Measurements from ENCODE around the gene ADGRL1.
"Not testable (repeated sequence)": the region's sequence is repeated elsewhere in the genome, so short reads cannot be mapped to it uniquely, and the experiment has no call there.

Gene ADGRL1

GRCh38 chr19:14205452-14206287 is at the start of gene ADGRL1:
ADGRL1 (minus strand) TSS chr19:14206169; CDS start chr19:14183602, 22,567 bp downstream.
- ATAC-seq (ENCODE audit: low read depth); H3K27ac ChIP-seq (ENCODE audit: poor library complexity, severe bottlenecking); H3K36me3 ChIP-seq (ENCODE audit: low read depth); H3K4me1 ChIP-seq (ENCODE audit: insufficient read depth, poor library complexity, severe bottlenecking); H3K9me3 ChIP-seq (ENCODE audit: severe bottlenecking); DNase-seq (ENCODE audit: low spot score): not testable (repeated sequence)
- Histone ChIP-seq H3K27me3 (ENCODE audit: insufficient read depth, poor library complexity, severe bottlenecking) (peaks cover 17% of the 10 kb centered on the region), H3K4me3 (ENCODE audit: severe bottlenecking) (peak within 1 kb of the TSS; percentile 41)

GRCh38 chr19:14255316-14255715 is 49.3 kb upstream of the ADGRL1 start:
- ATAC-seq (ENCODE audit: low read depth); H3K27me3 ChIP-seq (ENCODE audit: insufficient read depth, poor library complexity, severe bottlenecking); DNase-seq (ENCODE audit: low spot score); H3K36me3 ChIP-seq (ENCODE audit: low read depth); H3K4me3 ChIP-seq (ENCODE audit: severe bottlenecking); H3K4me1 ChIP-seq (ENCODE audit: insufficient read depth, poor library complexity, severe bottlenecking); H3K27ac ChIP-seq (ENCODE audit: poor library complexity, severe bottlenecking); H3K9me3 ChIP-seq (ENCODE audit: severe bottlenecking): not testable (repeated sequence)

DNA sequence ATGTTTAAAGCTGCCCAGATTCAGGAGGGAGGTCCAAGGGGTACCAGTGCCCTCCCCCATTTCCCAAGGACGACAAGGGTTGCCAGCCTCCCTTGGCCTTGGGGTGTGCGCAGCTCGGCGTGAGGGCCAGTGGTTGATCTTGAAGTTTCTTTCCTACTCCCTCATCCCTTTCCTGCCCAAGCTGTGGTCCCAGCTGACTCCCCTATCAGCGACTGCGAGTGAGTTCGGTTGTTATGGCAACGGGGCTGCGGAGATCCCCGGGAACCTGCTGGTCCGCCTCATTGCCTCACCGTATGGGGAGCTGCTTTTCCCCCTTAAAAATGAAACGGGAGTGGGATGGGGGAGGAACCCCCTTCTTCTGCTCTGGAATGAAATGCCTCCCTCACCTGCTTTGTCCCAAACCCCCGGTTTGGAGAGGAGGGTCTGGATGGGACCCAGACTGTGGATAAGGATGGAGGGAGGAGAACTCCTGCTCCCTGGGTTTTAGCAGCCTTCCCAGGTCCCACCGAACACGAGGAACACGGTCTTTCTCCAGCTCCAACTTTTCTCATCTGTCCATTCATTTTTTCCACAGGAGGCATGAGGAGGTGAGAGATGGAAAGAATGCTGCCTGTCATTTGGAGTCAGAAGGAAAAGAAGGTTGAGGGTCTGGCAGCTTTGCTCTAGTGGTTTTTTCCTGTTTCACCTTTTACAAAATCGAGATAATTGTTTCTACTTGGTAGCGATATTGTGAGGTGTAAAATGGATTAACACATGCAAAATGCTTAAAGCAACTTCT is 48.0 kb upstream of the ADGRL1 start:
- not testable (repeated sequence) for DNase-seq (ENCODE audit: low spot score); H3K27me3 ChIP-seq (ENCODE audit: insufficient read depth, poor library complexity, severe bottlenecking); H3K9me3 ChIP-seq (ENCODE audit: severe bottlenecking); H3K4me3 ChIP-seq (ENCODE audit: severe bottlenecking); H3K4me1 ChIP-seq (ENCODE audit: insufficient read depth, poor library complexity, severe bottlenecking); H3K36me3 ChIP-seq (ENCODE audit: low read depth); H3K27ac ChIP-seq (ENCODE audit: poor library complexity, severe bottlenecking); ATAC-seq (ENCODE audit: low read depth)

DNA sequence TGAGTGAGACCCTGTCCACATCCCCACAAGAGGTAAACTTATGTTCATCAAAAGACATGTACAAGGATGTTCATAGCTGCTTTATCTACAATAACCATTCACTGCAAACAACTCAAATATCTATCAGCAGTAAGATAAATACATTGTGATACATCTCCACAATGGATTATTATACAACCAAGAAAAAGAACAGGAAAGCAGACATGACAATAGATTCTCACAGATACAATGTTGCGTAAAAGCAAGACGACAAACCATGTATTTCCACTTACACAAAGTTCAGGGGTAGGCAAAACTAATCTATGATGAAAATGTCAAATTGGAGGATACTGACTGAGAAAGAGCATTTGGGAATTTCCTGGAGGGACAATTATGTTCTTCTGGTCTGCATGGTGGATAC is 46.2 kb upstream of the ADGRL1 start:
- not testable (repeated sequence) for H3K4me1 ChIP-seq (ENCODE audit: insufficient read depth, poor library complexity, severe bottlenecking); H3K27ac ChIP-seq (ENCODE audit: poor library complexity, severe bottlenecking); DNase-seq (ENCODE audit: low spot score); H3K27me3 ChIP-seq (ENCODE audit: insufficient read depth, poor library complexity, severe bottlenecking); H3K36me3 ChIP-seq (ENCODE audit: low read depth); ATAC-seq (ENCODE audit: low read depth); H3K9me3 ChIP-seq (ENCODE audit: severe bottlenecking); H3K4me3 ChIP-seq (ENCODE audit: severe bottlenecking)

GRCh38 chr19:14250870-14251269 is 44.9 kb upstream of the ADGRL1 start:
- no peak overlapping the region for H3K27ac ChIP-seq (ENCODE audit: poor library complexity, severe bottlenecking)
- ATAC-seq (ENCODE audit: low read depth) = no peak
- no peaks in the 10 kb centered on the region for H3K36me3 ChIP-seq (ENCODE audit: low read depth)
- DNase-seq (ENCODE audit: low spot score) = no peak
- no peaks in the 10 kb centered on the region for H3K27me3 ChIP-seq (ENCODE audit: insufficient read depth, poor library complexity, severe bottlenecking)
- H3K9me3 ChIP-seq (ENCODE audit: severe bottlenecking) = no peaks in the 10 kb centered on the region
- H3K4me1 ChIP-seq (ENCODE audit: insufficient read depth, poor library complexity, severe bottlenecking) = no peaks in the 10 kb centered on the region
- no peak overlapping the region for H3K4me3 ChIP-seq (ENCODE audit: severe bottlenecking)
- TF ChIP-seq CTCF (IDR thresholded peaks at IDR 0.05; ENCODE audit: poor library complexity, severe bottlenecking) = no peak

DNA sequence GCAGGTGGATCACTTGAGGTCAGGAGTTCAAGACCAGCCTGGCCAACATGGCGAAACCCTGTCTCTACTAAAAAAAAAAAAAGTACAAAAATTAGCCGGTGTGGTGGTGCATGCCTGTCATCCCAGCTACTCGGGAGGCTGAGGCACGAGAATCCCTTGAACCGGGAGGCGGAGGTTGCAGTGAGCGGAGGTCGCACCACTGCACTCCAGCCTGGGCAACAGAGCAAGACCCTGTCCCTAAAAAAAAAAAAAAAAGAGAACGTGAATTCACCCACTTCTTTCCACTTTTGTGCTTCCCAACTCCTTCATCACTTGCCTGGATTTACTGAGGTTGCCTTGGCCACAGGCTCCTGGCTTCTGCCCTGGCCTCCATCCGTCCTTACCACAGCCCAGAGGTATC is 44.3 kb upstream of the ADGRL1 start:
- not testable (repeated sequence) for H3K9me3 ChIP-seq (ENCODE audit: severe bottlenecking); H3K27me3 ChIP-seq (ENCODE audit: insufficient read depth, poor library complexity, severe bottlenecking); H3K36me3 ChIP-seq (ENCODE audit: low read depth); ATAC-seq (ENCODE audit: low read depth); DNase-seq (ENCODE audit: low spot score); H3K4me1 ChIP-seq (ENCODE audit: insufficient read depth, poor library complexity, severe bottlenecking); H3K27ac ChIP-seq (ENCODE audit: poor library complexity, severe bottlenecking); H3K4me3 ChIP-seq (ENCODE audit: severe bottlenecking)

DNA sequence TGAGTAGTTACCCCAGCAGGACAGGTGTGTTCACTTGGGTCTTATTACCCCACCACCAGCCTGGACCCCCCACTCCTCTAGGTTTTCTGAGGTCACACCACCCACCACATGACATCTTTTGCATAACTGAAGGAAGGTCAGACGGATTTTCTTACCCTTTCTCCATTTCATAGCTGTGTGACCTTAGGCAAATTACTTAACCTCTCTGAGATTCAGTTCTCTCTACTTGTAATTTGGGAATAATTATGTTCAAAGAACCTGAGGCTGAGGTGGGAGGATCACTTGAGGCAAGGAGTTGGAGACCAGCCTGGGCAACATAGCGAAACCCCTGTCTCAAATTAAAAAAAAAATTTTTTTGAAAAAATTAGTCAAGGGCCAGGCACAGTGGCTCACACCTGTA is 43.9 kb upstream of the ADGRL1 start:
- not testable (repeated sequence) for H3K27me3 ChIP-seq (ENCODE audit: insufficient read depth, poor library complexity, severe bottlenecking); ATAC-seq (ENCODE audit: low read depth); DNase-seq (ENCODE audit: low spot score); H3K36me3 ChIP-seq (ENCODE audit: low read depth); H3K27ac ChIP-seq (ENCODE audit: poor library complexity, severe bottlenecking); H3K4me1 ChIP-seq (ENCODE audit: insufficient read depth, poor library complexity, severe bottlenecking); H3K9me3 ChIP-seq (ENCODE audit: severe bottlenecking); H3K4me3 ChIP-seq (ENCODE audit: severe bottlenecking)

- H3K4me1 ChIP-seq (ENCODE audit: insufficient read depth, poor library complexity, severe bottlenecking); DNase-seq (ENCODE audit: low spot score); ATAC-seq (ENCODE audit: low read depth); H3K27me3 ChIP-seq (ENCODE audit: insufficient read depth, poor library complexity, severe bottlenecking); H3K36me3 ChIP-seq (ENCODE audit: low read depth); H3K9me3 ChIP-seq (ENCODE audit: severe bottlenecking); H3K27ac ChIP-seq (ENCODE audit: poor library complexity, severe bottlenecking): not testable (repeated sequence)
- H3K4me3 ChIP-seq (ENCODE audit: severe bottlenecking) = peak overlapping the region; percentile 14
Observed at GRCh38 chr19:14249012-14249754, 43.2 kb upstream of the ADGRL1 start.
